ENCODE results near the gene CA6. TPM values are rescaled to one million over a fixed set of nuclear protein-coding genes. Genes with fewer than 3 reads are reported as not detected.
"Not testable (repeated sequence)": the region's sequence is repeated elsewhere in the genome, so short reads cannot be mapped to it uniquely, and the experiment has no call there.

The CA6 gene
- total RNA-seq, 1 donor: not detected

DNA sequence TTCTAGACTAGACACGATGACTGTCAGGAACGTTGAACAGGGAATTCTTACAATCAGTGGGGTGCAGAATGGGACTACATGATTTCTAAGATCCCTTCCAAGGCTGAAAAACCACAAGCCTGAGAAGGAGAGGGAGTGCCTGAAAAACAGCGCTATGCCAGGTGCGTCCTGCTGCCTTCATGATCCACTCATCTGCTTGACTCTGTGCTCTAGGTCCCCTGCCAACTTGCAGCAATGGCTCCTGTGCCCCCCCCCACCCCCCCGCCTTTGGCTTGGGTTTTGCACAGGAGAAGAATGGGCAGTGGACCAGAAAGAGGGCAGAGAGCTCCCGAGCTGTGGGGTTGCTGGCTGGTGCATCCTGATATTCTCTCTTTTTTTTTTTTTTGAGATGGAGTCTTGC lies 74.6 kb downstream of the CA6 start:
- Histone ChIP-seq H3K27ac (ENCODE audit: low read depth, low read length) (no peak overlapping the region), H3K4me2 (ENCODE audit: insufficient read depth, low read length) (no peak overlapping the region), H3K9me3 (ENCODE audit: low read depth, low read length) (no peaks in the 10 kb centered on the region), H3K4me1 (ENCODE audit: insufficient read depth, low read length) (no peaks in the 10 kb centered on the region), H3K27me3 (ENCODE audit: insufficient read depth, low read length) (peaks cover 3% of the 10 kb centered on the region), H4K20me1 (ENCODE audit: insufficient read depth, low read length) (no peaks in the 10 kb centered on the region), H3K79me2 (ENCODE audit: insufficient read depth, low read length) (no peaks in the 10 kb centered on the region), H3K36me3 (ENCODE audit: insufficient read depth, low read length) (no peaks in the 10 kb centered on the region), H2AFZ (ENCODE audit: low read length) (no peak overlapping the region), H3K4me3 (ENCODE audit: insufficient read depth, low read length) (no peak overlapping the region)
- TF ChIP-seq, protein P1, sequence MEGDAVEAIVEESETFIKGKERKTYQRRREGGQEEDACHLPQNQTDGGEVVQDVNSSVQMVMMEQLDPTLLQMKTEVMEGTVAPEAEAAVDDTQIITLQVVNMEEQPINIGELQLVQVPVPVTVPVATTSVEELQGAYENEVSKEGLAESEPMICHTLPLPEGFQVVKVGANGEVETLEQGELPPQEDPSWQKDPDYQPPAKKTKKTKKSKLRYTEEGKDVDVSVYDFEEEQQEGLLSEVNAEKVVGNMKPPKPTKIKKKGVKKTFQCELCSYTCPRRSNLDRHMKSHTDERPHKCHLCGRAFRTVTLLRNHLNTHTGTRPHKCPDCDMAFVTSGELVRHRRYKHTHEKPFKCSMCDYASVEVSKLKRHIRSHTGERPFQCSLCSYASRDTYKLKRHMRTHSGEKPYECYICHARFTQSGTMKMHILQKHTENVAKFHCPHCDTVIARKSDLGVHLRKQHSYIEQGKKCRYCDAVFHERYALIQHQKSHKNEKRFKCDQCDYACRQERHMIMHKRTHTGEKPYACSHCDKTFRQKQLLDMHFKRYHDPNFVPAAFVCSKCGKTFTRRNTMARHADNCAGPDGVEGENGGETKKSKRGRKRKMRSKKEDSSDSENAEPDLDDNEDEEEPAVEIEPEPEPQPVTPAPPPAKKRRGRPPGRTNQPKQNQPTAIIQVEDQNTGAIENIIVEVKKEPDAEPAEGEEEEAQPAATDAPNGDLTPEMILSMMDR (IDR thresholded peaks at IDR 0.05; ENCODE audit: extremely low read depth, low read depth, low read length): no peak
- peak; percentile 79 for DNase-seq (ENCODE audit: insufficient read length, low spot score, missing footprints)

DNA sequence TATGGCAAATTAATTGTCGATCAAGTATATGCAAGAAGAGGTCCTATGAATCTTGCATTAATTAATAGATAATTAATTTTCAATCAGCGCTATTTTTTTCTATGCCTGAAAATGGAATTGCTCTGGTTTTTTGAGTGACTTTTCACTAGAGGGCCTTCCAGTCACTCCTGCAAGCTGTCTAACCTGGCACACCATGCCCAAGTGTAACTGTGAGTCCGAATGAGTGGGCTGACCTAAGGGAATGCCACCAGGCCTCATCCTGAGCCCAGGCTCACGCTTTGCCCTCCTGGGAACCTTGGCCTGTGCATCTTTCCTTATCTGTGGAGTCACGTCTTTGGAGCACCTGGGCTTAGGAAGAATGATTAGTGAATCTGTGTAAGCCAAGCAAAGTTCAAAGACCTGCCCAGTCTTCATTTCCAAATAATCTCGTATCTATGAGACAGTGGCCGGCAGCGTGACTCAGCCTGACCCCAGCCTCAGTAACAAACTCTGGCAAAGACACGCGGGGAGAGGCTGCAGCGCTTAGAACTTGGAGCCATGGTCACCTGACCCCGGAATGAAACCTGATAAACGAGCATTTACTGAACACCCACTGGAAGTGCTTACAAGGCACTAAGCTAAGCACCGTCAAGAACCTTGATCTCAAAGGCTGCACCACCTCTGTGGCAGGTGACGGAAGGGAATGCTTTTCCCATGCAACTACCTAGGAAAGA lies 76.5 kb downstream of the CA6 start:
- not testable (repeated sequence) for H4K20me1 ChIP-seq (ENCODE audit: insufficient read depth, low read length); H3K4me1 ChIP-seq (ENCODE audit: insufficient read depth, low read length); H3K9me3 ChIP-seq (ENCODE audit: low read depth, low read length); H3K4me2 ChIP-seq (ENCODE audit: insufficient read depth, low read length); H3K27ac ChIP-seq (ENCODE audit: low read depth, low read length); H3K79me2 ChIP-seq (ENCODE audit: insufficient read depth, low read length); H3K36me3 ChIP-seq (ENCODE audit: insufficient read depth, low read length); H3K27me3 ChIP-seq (ENCODE audit: insufficient read depth, low read length); H3K4me3 ChIP-seq (ENCODE audit: insufficient read depth, low read length); DNase-seq (ENCODE audit: insufficient read length, low spot score, missing footprints); H2AFZ ChIP-seq (ENCODE audit: low read length)

DNA sequence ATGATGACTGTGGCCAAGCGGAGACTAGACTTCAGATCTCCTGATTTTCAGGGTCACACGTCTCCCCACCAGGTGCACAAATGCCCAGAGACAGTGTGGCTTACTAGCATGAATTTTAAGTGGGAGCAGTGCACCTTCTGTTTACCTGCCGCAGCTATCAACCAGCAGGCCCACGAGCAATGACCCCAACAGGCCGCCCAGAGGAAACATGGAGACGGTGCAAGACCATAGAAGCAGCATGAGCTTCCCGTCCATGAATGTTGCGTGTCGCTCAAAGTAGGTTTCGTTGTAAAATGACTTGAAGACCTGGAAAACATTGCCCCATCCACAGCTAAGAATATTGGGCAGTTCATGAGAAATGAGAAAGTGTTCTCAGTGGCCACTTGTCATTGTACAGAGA lies 77.1 kb downstream of the CA6 start:
- no peaks in the 10 kb centered on the region for H3K79me2 ChIP-seq (ENCODE audit: insufficient read depth, low read length)
- H3K9me3 ChIP-seq (ENCODE audit: low read depth, low read length): no peaks in the 10 kb centered on the region
- TF ChIP-seq, protein P1 (IDR thresholded peaks at IDR 0.05; ENCODE audit: extremely low read depth, low read depth, low read length): no peak
- no peak overlapping the region for H3K4me3 ChIP-seq (ENCODE audit: insufficient read depth, low read length)
- H3K27me3 ChIP-seq (ENCODE audit: insufficient read depth, low read length): peaks cover 3% of the 10 kb centered on the region
- no peak overlapping the region for H3K27ac ChIP-seq (ENCODE audit: low read depth, low read length)
- no peak overlapping the region for H3K4me2 ChIP-seq (ENCODE audit: insufficient read depth, low read length)
- no peak for DNase-seq (ENCODE audit: insufficient read length, low spot score, missing footprints)
- H3K36me3 ChIP-seq (ENCODE audit: insufficient read depth, low read length): no peaks in the 10 kb centered on the region
- no peak overlapping the region for H2AFZ ChIP-seq (ENCODE audit: low read length)
- H3K4me1 ChIP-seq (ENCODE audit: insufficient read depth, low read length): no peaks in the 10 kb centered on the region
- H4K20me1 ChIP-seq (ENCODE audit: insufficient read depth, low read length): no peaks in the 10 kb centered on the region

Small RNA genes within 50 kb of the gene (small RNA-seq; reads per million reads assigned to genes)
- gene AL139415.2 (not detected), gene RN7SL451P (not detected)

Other genes starting within 250 kb of the CA6 start
- 53.0 and 55.0 TPM in 2 replicates for gene RERE, start 128.2 kb upstream of the CA6 start, total RNA-seq
- gene ENO1, start 67.2 kb upstream of the CA6 start, total RNA-seq: 1,079 and 1,591 TPM in 2 replicates
- not detected in 2 replicates for gene SLC2A7, start 80.6 kb downstream of the CA6 start, total RNA-seq
- gene SLC2A5, start 123.8 kb downstream of the CA6 start, total RNA-seq: 11.2 and 22.4 TPM in 2 replicates
- gene GPR157, start 183.2 kb downstream of the CA6 start, total RNA-seq: 3.2 and 5.4 TPM in 2 replicates

Data from osteoblast (primary cell).